Effector CD4-positive, alpha-beta T cell (primary cell): ENCODE measurements around the gene ADSS1.

ENCODE experiments used
- DNase-seq: peaks from one replicate; pipeline ENCODE4 v3.0.0-alpha.2; 2020

ADSS1 gene

GRCh38 chr14:104770851-104771272 is 46.8 kb downstream of the ADSS1 start:
- no peak for DNase-seq

- no peak for DNase-seq
Measured at GRCh38 chr14:104771374-104771773, 47.3 kb downstream of the ADSS1 start.

GRCh38 chr14:104771918-104772706 is 48.1 kb downstream of the ADSS1 start:
- DNase-seq = no peak

DNA sequence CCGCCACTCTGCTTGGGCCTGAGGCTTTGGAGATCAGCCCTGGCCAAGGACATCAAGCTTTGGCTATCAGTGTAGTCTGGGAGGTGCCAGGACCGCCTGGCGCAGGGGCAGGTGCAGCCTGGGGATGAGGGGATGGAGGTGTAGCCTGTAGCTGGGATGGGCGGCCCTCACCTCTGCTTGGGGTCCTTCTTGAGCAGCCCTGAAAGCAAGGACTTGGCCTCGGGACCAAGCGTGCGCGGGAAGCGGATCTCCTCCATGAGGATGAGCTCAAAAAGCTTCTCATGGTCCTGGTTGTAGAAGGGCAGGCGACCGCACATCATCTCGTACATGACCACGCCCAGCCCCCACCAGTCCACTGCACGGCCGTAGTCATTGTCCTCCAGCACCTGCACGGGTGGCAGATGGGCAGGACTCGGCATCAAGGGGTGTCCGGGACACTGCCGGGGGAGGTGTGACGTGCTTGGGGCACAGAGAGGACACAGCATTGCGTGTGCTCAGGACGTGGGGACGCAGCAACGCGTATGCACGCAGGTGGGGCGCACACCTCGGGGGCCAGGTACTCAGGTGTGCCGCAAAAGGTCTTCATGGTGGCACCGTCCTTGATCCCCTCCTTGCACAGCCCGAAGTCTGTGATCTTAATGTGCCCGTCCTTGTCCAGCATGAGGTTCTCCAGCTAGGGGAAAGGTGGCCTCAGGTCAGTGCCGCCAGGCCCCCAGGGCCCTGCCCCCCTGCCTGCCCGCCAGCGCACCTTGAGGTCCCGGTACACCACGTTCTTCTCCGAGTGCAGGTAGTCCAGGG is 48.9 kb downstream of the ADSS1 start:
- no peak for DNase-seq

DNA sequence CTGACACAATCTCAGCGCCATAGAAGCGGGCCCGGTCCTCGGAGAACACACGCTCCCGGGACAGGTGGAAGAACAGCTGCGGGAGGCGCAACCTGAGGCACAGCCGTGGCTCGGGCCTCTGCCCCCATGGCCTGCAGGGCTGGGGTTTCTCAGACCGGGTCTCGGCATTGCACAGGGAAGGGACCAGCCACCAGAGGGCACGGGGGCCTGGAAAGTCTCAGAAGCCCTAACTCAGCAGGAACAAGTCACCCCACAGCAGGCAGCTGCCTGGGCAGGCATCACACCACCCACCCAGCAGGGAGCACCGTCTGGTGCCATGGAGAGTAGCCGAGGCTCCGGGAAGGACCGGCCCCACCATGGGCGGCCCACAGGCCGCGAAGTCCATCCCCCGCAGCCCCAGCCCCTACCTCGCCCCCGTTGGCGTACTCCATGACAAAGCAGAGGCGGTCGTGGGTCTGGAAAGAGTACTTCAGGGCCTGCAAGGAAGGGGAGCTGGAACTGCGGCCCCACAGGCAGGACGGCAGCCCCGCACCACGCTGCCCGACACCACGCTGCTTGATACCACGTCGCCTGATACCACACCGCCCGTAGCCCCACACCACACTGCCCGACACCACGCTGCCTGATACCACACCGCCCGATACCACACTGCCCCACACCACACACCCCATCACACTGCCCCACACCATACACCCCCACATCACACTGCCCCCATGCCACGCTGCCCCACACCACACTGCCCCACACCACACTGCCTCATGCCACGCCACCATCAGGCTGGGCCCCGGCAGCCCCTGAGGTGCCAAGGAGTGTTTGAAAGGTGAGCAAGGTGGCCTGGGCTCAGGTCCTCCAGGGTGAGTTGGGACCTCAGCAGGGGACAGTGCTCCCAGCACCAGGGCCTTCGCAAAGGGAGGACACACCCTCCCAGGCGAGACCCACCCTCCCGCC is 49.8 kb downstream of the ADSS1 start:
- no peak for DNase-seq

DNA sequence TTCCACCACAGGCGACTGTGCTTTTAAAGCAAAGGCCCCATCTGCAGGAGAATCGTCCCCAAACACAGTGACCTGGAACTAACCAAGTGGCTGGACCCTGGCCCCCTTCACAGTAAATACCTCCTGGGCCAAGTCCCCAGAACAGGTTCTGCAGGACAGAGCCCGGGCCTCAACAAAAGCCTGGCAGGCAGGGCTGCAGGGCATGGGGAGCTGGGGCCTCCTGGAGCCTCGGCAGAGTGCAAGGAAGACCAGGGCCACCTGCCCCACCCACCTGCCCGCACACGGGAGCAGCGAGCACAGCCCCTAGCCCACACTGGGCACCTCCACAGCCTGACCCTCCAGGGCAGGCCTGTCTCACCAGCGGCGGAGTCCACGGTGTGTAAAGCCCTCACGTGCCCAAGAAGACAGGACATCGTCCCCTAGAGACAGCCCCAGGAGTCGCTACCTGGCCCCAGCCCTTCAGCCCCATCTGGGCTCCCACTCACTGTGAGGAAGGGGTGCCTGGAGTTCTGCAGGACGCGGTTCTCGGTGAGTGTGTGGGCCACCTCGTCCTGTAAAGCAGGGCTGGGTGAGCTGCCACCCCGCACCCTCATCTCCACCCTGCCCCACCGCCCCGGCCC is 50.5 kb downstream of the ADSS1 start:
- no peak for DNase-seq

DNA sequence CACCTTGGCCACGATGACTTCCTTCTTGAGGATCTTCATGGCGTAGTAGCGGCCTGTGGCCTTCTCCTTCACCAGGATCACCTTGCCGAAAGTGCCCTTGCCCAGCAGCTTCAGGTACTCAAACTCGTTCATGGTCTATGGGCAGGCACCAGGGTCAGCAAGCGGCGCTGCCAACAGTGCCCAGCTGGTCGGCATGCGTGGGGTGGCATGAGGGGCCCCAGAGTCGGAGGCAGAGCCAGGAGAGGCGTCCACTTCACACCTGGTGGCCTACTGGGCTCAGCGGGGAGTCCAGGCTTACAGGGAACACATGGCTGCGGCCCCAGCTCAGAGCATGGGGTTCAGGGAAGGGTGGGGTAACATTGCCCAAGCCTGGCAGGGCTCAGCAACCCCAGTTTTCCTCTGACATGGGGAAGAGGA is 51.1 kb downstream of the ADSS1 start:
- DNase-seq = no peak

DNA sequence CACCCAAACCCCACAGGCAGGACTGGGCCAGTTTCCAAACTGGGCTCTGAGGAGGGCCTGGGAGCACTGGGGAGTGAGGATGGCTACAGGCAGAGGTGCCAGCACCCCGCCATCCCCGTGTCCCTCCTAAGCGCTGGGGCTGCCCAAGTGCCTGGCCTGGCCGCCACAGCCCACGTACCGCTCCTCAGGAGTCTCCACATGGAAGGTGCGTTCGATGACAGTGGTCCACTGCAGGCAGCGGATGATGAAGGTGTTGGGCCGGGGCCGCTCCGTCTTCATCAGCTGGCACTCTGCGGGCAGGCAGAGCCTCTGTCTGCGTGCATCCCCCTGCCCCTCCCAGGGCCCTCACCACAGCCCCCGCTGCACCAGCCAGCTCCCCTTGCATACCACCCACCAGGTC is 52.5 kb downstream of the ADSS1 start:
- DNase-seq = no peak

DNA sequence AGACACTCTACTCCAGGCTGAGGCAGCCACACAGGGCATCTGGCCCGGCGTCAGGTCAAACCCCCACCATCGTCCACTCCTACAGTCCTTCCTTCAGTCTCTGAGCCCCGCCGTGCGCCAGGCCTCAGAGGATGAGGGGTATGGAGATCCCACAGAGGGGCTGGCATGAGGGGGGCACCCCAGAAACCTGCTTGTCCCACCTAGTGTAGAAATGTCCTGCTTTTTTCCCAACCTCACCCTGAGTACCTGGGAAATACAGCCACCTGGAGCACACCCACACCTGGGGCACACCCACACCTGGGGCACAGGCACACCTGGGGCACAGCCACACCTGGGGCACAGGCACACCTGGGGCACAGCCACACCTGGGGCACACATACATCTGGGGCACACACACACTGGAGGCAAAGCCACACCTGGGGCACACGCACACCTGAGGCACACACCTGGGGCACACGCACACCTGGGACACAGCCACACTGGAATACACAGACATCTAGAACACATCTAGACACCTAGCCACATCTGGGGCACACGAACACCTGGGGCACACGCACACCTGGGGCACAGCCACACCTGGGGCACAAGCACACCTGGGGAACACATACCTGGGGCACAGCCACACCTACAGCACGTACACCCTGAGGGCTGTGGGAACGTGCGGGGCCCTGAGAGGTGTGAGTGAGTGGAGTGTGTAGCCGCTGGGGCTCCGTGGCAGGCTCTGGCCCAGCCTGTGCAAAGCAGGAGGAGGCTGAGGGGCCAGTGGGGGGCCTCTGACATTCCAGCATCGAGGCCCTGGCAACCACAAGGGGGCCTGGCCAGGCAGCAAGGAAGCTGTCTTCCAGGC is 53.2 kb downstream of the ADSS1 start:
- DNase-seq = no peak

GRCh38 chr14:104777808-104778249 is 53.8 kb downstream of the ADSS1 start:
- DNase-seq = no peak

DNA sequence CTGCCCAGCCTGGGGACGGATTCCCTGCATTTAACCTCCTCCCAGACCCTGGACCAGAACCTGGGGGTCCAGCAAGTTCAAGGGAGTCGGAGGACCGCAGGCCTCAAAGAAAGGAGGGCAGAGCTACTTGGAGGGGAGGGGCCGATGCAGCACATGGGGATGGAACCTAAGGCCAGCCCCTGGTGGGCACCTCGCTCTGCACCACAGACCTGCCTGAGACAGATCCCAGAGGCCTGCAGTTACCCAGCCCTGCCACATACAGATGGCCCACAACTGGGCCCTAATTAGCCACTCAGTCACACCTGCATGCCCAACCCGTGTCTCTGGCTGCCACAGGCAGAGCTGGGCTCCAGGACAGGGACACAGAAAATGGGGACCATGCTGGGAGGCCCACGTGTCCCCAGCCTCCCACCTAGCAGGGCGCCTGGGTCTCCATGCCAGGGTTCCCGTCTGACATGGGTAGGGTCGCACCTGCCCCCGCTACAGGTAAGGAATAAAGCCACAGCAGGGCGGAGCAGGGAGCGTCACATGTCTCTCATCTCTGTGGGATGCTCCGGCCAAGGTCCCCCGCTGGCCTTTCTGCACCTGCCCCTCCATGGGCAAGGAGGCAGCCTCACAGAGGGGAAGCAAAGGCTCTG is 54.8 kb downstream of the ADSS1 start:
- DNase-seq = no peak

- no peak for DNase-seq
Measured at GRCh38 chr14:104779776-104780512, 55.9 kb downstream of the ADSS1 start.

DNA sequence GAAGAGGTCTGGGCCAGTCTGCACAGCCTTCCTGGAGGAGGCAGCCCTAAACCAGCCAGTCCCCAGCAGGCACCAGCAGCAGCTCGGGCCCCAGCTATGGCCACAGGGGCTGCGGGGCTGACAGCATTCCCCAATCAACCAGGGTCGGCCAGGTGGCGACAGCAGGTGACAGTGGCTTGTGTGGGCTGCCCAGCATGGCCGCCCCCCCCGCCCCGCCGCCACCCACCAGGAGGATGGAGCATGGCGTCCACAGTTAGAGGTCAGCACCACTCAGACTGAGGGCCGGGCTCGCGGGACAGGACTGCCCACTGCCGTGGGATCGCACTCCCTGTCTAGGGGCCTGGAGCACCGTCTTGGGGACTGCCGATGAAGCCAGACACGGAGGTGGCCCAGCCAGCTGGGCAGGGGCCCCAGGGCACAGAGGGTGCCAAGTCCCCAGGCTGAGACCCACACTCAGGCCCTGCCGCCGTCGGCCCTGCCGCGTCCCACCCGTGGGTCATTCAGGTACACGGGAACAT is 56.5 kb downstream of the ADSS1 start:
- no peak for DNase-seq

DNA sequence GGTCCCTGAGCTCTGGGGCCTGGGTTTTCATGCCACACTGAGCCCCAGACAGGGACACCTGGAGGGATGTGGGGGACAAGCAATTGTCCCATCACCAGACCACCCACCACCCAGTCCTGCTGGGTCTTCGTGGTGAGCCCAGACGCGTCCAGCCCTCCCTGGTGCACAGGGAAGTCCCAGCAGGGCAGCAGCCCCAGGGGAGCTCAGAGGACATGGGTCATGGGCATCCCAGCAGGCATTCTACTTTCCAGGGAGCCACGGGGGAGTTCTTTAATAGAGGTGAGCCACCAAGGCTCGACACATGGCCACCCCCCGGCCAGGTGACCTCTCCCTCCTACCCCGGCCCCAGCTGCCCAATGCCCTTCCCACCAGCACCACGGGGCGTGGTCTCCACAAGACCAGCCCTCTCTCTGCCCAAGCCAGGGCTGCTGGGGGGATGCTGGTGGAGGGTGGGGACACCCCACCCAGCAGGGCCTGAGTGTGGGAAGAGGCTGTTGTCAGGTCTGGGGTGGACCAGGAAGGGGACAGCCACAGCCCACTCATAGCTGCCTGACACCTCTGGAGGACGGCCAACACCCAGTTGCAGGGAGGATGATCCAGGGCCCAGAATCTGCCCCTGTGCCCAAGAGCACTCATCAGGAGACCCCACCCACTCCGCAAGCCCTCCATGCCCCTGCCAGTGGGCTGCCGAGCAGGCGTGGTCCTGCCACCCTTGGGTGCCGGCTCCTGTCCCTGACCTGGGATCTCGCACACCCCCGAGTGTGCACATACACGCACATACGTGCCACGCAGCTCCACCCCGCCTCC is 57.4 kb downstream of the ADSS1 start:
- DNase-seq = no peak

DNA sequence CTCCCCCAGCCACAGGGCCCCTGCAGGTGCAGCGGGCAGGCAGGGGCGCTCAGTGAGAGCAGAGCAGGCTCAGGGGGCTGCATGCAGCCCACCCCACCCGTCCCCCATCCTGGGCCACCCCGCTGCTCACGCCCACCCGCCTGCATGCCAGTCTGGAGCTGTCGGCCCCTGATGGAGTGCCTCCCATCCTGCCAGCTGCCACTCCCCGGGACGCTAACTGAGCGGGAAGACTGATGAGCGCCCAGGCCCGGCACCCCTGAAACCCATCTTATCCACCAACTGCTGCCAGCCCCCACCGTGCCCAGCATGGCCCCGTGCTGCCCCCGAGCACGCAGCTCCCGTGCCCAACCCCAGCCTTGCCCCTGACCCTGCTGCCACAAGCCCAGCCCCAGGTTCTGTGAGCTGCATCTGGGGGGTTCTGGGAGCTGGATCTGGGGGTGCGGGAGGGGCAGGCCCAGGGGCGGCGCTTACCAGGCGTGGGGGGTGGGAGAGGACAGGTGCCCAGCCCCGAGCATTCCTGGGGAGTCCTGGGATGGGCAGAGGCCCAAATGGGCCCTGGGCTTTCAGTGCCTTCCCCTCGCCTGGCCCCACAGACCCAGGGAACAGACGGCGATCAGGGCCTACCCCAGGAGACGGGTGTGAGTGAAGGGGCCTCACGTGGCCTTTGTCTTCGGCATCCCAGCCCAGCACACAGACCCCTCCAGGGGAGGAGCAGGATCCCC is 58.2 kb downstream of the ADSS1 start:
- DNase-seq = no peak

DNA sequence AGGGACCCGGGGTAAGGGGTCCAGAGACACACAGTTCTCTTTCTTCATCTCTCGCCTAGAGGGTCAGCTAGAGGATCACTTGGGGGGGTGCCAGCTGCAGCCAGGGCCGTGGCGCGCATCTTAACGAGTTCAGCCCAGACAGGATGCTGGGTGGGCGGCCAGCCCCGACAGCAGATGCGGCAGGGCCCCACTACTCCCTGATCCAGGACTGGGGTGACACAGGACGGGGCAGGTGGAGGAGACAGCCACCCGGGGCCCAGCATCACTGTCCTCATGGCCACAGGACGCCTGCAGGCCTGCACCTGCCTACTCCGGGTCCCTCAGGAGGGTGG is 58.7 kb downstream of the ADSS1 start:
- no peak for DNase-seq

DNA sequence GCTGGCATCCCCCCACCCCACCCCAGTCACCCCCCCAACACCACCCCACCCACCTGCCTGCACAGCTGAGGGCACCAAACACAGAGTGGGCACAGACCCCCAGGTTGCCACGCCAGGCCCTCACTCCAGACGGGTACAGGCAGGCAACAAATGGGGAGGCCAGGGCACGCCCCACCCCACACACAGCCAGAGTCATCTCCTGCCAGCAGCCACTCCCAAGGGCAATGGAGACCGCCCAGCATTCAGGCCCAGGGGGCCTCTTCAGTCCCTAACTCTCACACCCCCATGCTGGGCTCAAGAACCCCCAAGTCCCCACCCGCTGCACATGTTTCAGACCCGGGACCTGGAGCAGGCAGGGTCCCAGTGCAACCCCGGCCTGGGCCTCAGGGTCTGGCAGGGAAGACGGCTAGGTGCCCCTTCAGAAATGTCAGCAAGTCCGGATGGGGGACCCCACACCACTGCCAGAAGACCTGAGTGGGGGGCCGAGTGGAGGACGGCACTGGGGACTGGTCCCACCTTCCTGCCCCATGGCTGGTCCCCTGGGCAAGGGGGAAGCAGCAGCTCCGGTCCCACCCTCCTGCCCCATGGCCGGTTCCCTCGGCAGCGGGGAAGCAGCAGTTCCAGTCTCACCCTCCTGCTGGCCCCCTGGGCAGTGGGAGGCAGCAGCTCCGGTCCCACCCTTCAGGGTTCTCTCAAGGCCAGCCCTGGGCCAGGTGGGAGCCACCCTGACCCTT is 59.6 kb downstream of the ADSS1 start:
- no peak for DNase-seq

GRCh38 chr14:104784218-104784568 is 60.2 kb downstream of the ADSS1 start:
- no peak for DNase-seq
